Stimulated activated CD4-positive, alpha-beta T cell treated with anti-CD3 and anti-CD28 coated beads, TNF-alpha, amount 100 ng/mL, for 1 hour (primary cell): Measurements from ENCODE around the gene SYMPK.
"Not testable (repeated sequence)": the region's sequence is repeated elsewhere in the genome, so short reads cannot be mapped to it uniquely, and the experiment has no call there.

Source experiments
- DNase-seq, 3 donors: peaks; one replicate each; pipeline ENCODE4 v3.0.0-alpha.2; 2020; ENCODE audit warnings: low read depth in 3 of 3, low spot score in 1 of 3

Gene SYMPK

GRCh38 chr19:45809643-45810159 is 53.2 kb downstream of the SYMPK start:
- DNase-seq = no peak

GRCh38 chr19:45805719-45806118 is 57.2 kb downstream of the SYMPK start:
- DNase-seq = no peak

GRCh38 chr19:45804959-45805230 is 58.1 kb downstream of the SYMPK start:
- no peak for DNase-seq

- no peak for DNase-seq
Observed at GRCh38 chr19:45804140-45804958, 58.6 kb downstream of the SYMPK start.

- no peak for DNase-seq
Observed at GRCh38 chr19:45801603-45802175, 61.3 kb downstream of the SYMPK start.

- DNase-seq = no peak
Observed at GRCh38 chr19:45800070-45800553, 62.8 kb downstream of the SYMPK start.

GRCh38 chr19:45799541-45799940 is 63.4 kb downstream of the SYMPK start:
- not testable (repeated sequence) for DNase-seq

- DNase-seq = peak in 2 of 3 donors; percentile 29 to 54
Observed at GRCh38 chr19:45798995-45799517, 63.9 kb downstream of the SYMPK start.

GRCh38 chr19:45794627-45795026 is 68.3 kb downstream of the SYMPK start:
- no peak for DNase-seq

GRCh38 chr19:45793876-45794275 is 69.1 kb downstream of the SYMPK start:
- DNase-seq = no peak

- DNase-seq = no peak
Observed at GRCh38 chr19:45793178-45793564, 69.8 kb downstream of the SYMPK start.

GRCh38 chr19:45792470-45793177 is 70.3 kb downstream of the SYMPK start, which contains the start of gene DMWD:
DMWD (minus strand) TSS chr19:45792845; CDS start chr19:45792756, 89 bp downstream.
- peak; percentile 98 to 99 (median 99) for DNase-seq

- DNase-seq = no peak
Observed at GRCh38 chr19:45791744-45792469, 71.0 kb downstream of the SYMPK start.

GRCh38 chr19:45790942-45791341 is 72.0 kb downstream of the SYMPK start:
- no peak for DNase-seq

GRCh38 chr19:45789035-45789786 is 73.7 kb downstream of the SYMPK start:
- DNase-seq = no peak

- DNase-seq = no peak
Observed at GRCh38 chr19:45786533-45786894, 76.4 kb downstream of the SYMPK start.

GRCh38 chr19:45785781-45786532 is 77.0 kb downstream of the SYMPK start:
- DNase-seq = no peak

GRCh38 chr19:45785097-45785496 is 77.8 kb downstream of the SYMPK start:
- DNase-seq = no peak

GRCh38 chr19:45784096-45784495 is 78.9 kb downstream of the SYMPK start:
- DNase-seq = no peak
